Neural cell (in vitro differentiated cells): ENCODE data around the gene CLIP3. TPM values are rescaled to one million over a fixed set of nuclear protein-coding genes. Genes with fewer than 3 reads are reported as not detected.

ENCODE experiments used
- H2AFZ ChIP-seq: fragments of 200-600, 300-800 bp; sonication (generic), shearing (Covaris generic); 2 replicates; pipeline ENCODE4 v1.6.0; 2014; ENCODE audit warnings: low read depth, mild to moderate bottlenecking, antibody characterized with exemption, low read length, moderate library complexity
- H3F3A ChIP-seq: fragments of 200-600 bp; shearing (Covaris generic); 2 replicates; pipeline ENCODE4 v1.6.1; 2016; ENCODE audit warnings: mild to moderate bottlenecking, moderate library complexity, mixed read lengths, antibody characterized with exemption, low read length; ENCODE audit not compliant: insufficient read depth, poor library complexity, severe bottlenecking
- H3K27ac ChIP-seq: fragments of 200-600, 300-800 bp; sonication (generic), shearing (Covaris generic); 2 replicates; pipeline ENCODE4 v1.5.1; 2014; ENCODE audit warnings: mild to moderate bottlenecking, low read length, moderate library complexity
- H3K27me3 ChIP-seq: fragments of 300-800, 200-600 bp; sonication (generic), shearing (Covaris generic); 2 replicates; pipeline ENCODE4 v1.6.0; 2014; ENCODE audit warnings: mild to moderate bottlenecking, low read depth, low read length, moderate library complexity; ENCODE audit not compliant: insufficient read depth
- H3K36me3 ChIP-seq: fragments of 300-800, 200-600 bp; sonication (generic), shearing (Covaris generic); 2 replicates; pipeline ENCODE4 v1.5.1; 2014; ENCODE audit warnings: mild to moderate bottlenecking, antibody characterized with exemption, low read length, moderate library complexity; ENCODE audit not compliant: insufficient read depth
- H3K4me2 ChIP-seq: fragments of 300-800, 200-600 bp; sonication (generic), shearing (Covaris generic); 2 replicates; pipeline ENCODE4 v1.6.0; 2014; ENCODE audit warnings: mild to moderate bottlenecking, low read length
- H3K4me3 ChIP-seq: fragments of 300-800, 200-600 bp; sonication (generic), shearing (Covaris generic); 2 replicates; pipeline ENCODE4 v1.5.1; 2014; ENCODE audit warnings: mild to moderate bottlenecking, low read length, moderate library complexity
- H3K79me2 ChIP-seq: fragments of 200-600 bp; shearing (Covaris generic); replicated peaks from 2 replicates; pipeline ENCODE4 v1.6.0; 2014; ENCODE audit warnings: mild to moderate bottlenecking, low read length, moderate library complexity; ENCODE audit not compliant: insufficient read depth
- H3K9ac ChIP-seq: fragments of 300-800, 200-600 bp; sonication (generic), shearing (Covaris generic); 2 replicates; pipeline ENCODE4 v1.6.1; 2016; ENCODE audit warnings: mild to moderate bottlenecking, low read length, mixed read lengths
- H3K9me2 ChIP-seq: fragments of 200-600 bp; shearing (Covaris generic); 2 replicates; pipeline ENCODE4 v1.6.1; 2016; ENCODE audit warnings: mild to moderate bottlenecking, low read length, mixed read lengths; ENCODE audit not compliant: insufficient read depth
- H3K9me3 ChIP-seq: fragments of 200-600, 300-800 bp; sonication (generic), shearing (Covaris generic); 2 replicates; pipeline ENCODE4 v1.6.1; 2016; ENCODE audit warnings: mild to moderate bottlenecking, mixed run types, low read length, moderate library complexity, mixed read lengths
- H4K20me1 ChIP-seq: fragments of 200-600 bp; shearing (Covaris generic); 2 replicates; pipeline ENCODE4 v1.6.1; 2016; ENCODE audit warnings: mild to moderate bottlenecking, mixed run types; ENCODE audit not compliant: insufficient read depth
- EP300 ChIP-seq: fragments of 450-650 bp; conservative IDR thresholded peaks from 2 replicates; pipeline ENCODE4 v1.6.1; 2014; ENCODE audit warnings: antibody characterized with exemption, mild to moderate bottlenecking, moderate library complexity; ENCODE audit not compliant: poor library complexity, severe bottlenecking
- EZH2 ChIP-seq: fragments of 200-600, 300-800 bp; shearing (Covaris generic), sonication (generic); IDR thresholded peaks from 2 replicates; pipeline ENCODE4 v1.6.1; 2014; ENCODE audit warnings: antibody characterized with exemption, low read length, borderline replicate concordance, mild to moderate bottlenecking; ENCODE audit not compliant: insufficient read depth, poor library complexity, severe bottlenecking
- MXI1 ChIP-seq: fragments of 450-650 bp; conservative IDR thresholded peaks from 2 replicates; pipeline ENCODE4 v1.6.1; 2014; ENCODE audit warnings: antibody characterized with exemption, mild to moderate bottlenecking; ENCODE audit not compliant: poor library complexity, severe bottlenecking
- POLR2AphosphoS5 ChIP-seq: IDR thresholded peaks from 2 replicates; pipeline ENCODE4 v1.6.1; 2012
- RAD21 ChIP-seq: fragments of 450-650 bp; conservative IDR thresholded peaks from 2 replicates; pipeline ENCODE4 v1.6.1; 2014; ENCODE audit warnings: antibody characterized with exemption, mild to moderate bottlenecking, moderate library complexity
- REST ChIP-seq: IDR thresholded peaks from 2 replicates; pipeline ENCODE4 v1.6.1; 2012; ENCODE audit warnings: borderline replicate concordance
- SMC3 ChIP-seq: fragments of 450-650 bp; conservative IDR thresholded peaks from 2 replicates; pipeline ENCODE4 v1.6.1; 2014; ENCODE audit warnings: antibody characterized with exemption, mild to moderate bottlenecking, moderate library complexity; ENCODE audit not compliant: poor library complexity
- TAF1 ChIP-seq: IDR thresholded peaks from 2 replicates; pipeline ENCODE4 v1.6.1; 2012; ENCODE audit warnings: low read depth
- polyA plus RNA-seq: library from polyadenylated mRNA; depleted of rRNA; stranded (reverse); fragments of >200 nt; gene quantifications from 2 replicates; pipeline ENCODE4 v1.2.3, GENCODE V29; 2014
- TF ChIP-seq, protein P1 (sequence below): fragments of 450-650 bp; IDR thresholded peaks from 2 replicates; pipeline ENCODE4 v1.5.1; 2014; ENCODE audit warnings: antibody characterized with exemption, mild to moderate bottlenecking, moderate library complexity; ENCODE audit not compliant: poor library complexity, severe bottlenecking

The CLIP3 gene
- polyA plus RNA-seq, 1 donor from 2014 or later, result 5.6 TPM

GRCh38 chr19:36046443-36047050 lies 13.9 kb upstream of the CLIP3 start:
- no peak overlapping the region for H3K27ac ChIP-seq

DNA sequence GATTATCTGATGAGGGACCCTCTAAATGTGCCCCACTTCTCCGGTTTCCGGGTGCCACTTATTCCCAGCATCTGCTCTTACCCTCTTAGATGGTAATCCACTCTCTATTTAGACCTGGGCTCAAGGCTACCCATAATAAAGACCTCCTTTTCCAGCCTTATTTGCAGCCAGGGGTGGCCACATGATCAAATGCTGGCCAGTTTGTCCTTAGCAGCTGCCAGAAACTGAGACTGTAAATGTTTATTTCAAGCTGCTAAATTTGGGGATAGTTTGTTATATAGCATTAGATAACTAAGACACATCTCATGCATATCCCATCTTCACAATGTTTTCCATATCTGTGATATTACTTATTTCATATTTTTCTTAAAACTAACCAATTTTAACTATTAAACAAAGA lies 11.3 kb upstream of the CLIP3 start:
- no peaks in the 10 kb centered on the region for H3K79me2 ChIP-seq
- H3K4me3 ChIP-seq, result no peak overlapping the region
- no peaks in the 10 kb centered on the region for H3K27me3 ChIP-seq
- H3K9me2 ChIP-seq, result no peaks in the 10 kb centered on the region
- no peak overlapping the region for H3K27ac ChIP-seq
- no peaks in the 10 kb centered on the region for H3K9me3 ChIP-seq
- no peak overlapping the region for H3K9ac ChIP-seq
- H3F3A ChIP-seq, result no peaks in the 10 kb centered on the region
- no peak overlapping the region for H3K4me2 ChIP-seq
- H4K20me1 ChIP-seq, result no peaks in the 10 kb centered on the region
- H3K36me3 ChIP-seq, result no peaks in the 10 kb centered on the region
- no peak overlapping the region for H2AFZ ChIP-seq
- TF ChIP-seq TAF1 (no peak), MXI1 (no peak), REST (no peak), EP300 (no peak), RAD21 (no peak), SMC3 (no peak)
- TF ChIP-seq, protein P1, sequence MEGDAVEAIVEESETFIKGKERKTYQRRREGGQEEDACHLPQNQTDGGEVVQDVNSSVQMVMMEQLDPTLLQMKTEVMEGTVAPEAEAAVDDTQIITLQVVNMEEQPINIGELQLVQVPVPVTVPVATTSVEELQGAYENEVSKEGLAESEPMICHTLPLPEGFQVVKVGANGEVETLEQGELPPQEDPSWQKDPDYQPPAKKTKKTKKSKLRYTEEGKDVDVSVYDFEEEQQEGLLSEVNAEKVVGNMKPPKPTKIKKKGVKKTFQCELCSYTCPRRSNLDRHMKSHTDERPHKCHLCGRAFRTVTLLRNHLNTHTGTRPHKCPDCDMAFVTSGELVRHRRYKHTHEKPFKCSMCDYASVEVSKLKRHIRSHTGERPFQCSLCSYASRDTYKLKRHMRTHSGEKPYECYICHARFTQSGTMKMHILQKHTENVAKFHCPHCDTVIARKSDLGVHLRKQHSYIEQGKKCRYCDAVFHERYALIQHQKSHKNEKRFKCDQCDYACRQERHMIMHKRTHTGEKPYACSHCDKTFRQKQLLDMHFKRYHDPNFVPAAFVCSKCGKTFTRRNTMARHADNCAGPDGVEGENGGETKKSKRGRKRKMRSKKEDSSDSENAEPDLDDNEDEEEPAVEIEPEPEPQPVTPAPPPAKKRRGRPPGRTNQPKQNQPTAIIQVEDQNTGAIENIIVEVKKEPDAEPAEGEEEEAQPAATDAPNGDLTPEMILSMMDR, result no peak

More at GRCh38 chr19:36046443-36047050, 13.9 kb upstream of the CLIP3 start:
- Histone ChIP-seq H3K9me3 (no peaks in the 10 kb centered on the region), H3K4me2 (no peak overlapping the region), H2AFZ (no peak overlapping the region), H3K27me3 (no peaks in the 10 kb centered on the region), H3K9ac (no peak overlapping the region), H3K79me2 (no peaks in the 10 kb centered on the region), H3K36me3 (no peaks in the 10 kb centered on the region), H4K20me1 (no peaks in the 10 kb centered on the region), H3K4me3 (no peak overlapping the region), H3F3A (no peaks in the 10 kb centered on the region), H3K9me2 (no peaks in the 10 kb centered on the region)
- TF ChIP-seq, protein P1, result no peak
- no peak for TF ChIP-seq EP300
- TF ChIP-seq MXI1, result no peak
- TF ChIP-seq RAD21, result no peak
- TF ChIP-seq POLR2AphosphoS5, result no peak
- TF ChIP-seq REST, result no peak
- TF ChIP-seq TAF1, result no peak
- no peak for TF ChIP-seq EZH2
- no peak for TF ChIP-seq SMC3
